Osteoblast (primary cell): Measurements from ENCODE around the gene SLC7A8. TPM values are rescaled to one million over a fixed set of nuclear protein-coding genes. Genes with fewer than 3 reads are reported as not detected.

Experiments used
- DNase-seq: peaks from one replicate; pipeline ENCODE4 v3.0.0; 2011; ENCODE audit warnings: low spot score, mixed read lengths; ENCODE audit not compliant: insufficient read length; ENCODE audit errors: missing footprints
- H2AFZ ChIP-seq: 2 replicates; pipeline ENCODE4 v1.6.0; 2011; ENCODE audit warnings: mild to moderate bottlenecking, low read length
- H3K27ac ChIP-seq: 2 replicates; pipeline ENCODE4 v1.5.1; 2011; ENCODE audit warnings: mild to moderate bottlenecking, low read depth, low read length, moderate library complexity
- H3K27me3 ChIP-seq: 2 replicates; pipeline ENCODE4 v1.6.0; 2012; ENCODE audit warnings: mild to moderate bottlenecking, control low read depth, inconsistent platforms, low read length, moderate library complexity; ENCODE audit not compliant: insufficient read depth
- H3K36me3 ChIP-seq: 2 replicates; pipeline ENCODE4 v1.5.1; 2011; ENCODE audit warnings: mild to moderate bottlenecking, low read length, control low read depth, moderate library complexity; ENCODE audit not compliant: insufficient read depth
- H3K4me1 ChIP-seq: 2 replicates; pipeline ENCODE4 v1.5.1; 2011; ENCODE audit warnings: mild to moderate bottlenecking, low read length, control low read depth, moderate library complexity; ENCODE audit not compliant: insufficient read depth
- H3K4me2 ChIP-seq: 2 replicates; pipeline ENCODE4 v1.6.0; 2011; ENCODE audit warnings: mild to moderate bottlenecking, low read length; ENCODE audit not compliant: insufficient read depth
- H3K4me3 ChIP-seq: fragments of 200-600 bp; sonication (generic); 3 replicates; pipeline ENCODE4 v1.5.1; 2012; ENCODE audit warnings: mild to moderate bottlenecking, low read length, inconsistent platforms; ENCODE audit not compliant: insufficient read depth
- H3K79me2 ChIP-seq: 2 replicates; pipeline ENCODE4 v1.6.0; 2012; ENCODE audit warnings: mild to moderate bottlenecking, low read length, control low read depth, inconsistent platforms; ENCODE audit not compliant: insufficient read depth
- H3K9me3 ChIP-seq: 2 replicates; pipeline ENCODE4 v1.5.1; 2011; ENCODE audit warnings: low read depth, low read length, control low read depth
- H4K20me1 ChIP-seq: 2 replicates; pipeline ENCODE4 v1.6.0; 2012; ENCODE audit warnings: mild to moderate bottlenecking, low read length, control low read depth; ENCODE audit not compliant: insufficient read depth
- total RNA-seq: library from RNA; depleted of rRNA; stranded (reverse); fragments of >200 nt; gene quantifications from 2 replicates; pipeline ENCODE4 v1.2.3, GENCODE V29; 2012
- TF ChIP-seq, protein P1 (sequence below): IDR thresholded peaks from 2 replicates; pipeline ENCODE4 v1.5.1; 2011; ENCODE audit warnings: mild to moderate bottlenecking, low read depth, low read length, moderate library complexity; ENCODE audit errors: extremely low read depth

Gene SLC7A8
- total RNA-seq, 1 donor, result 4.3 TPM

DNA sequence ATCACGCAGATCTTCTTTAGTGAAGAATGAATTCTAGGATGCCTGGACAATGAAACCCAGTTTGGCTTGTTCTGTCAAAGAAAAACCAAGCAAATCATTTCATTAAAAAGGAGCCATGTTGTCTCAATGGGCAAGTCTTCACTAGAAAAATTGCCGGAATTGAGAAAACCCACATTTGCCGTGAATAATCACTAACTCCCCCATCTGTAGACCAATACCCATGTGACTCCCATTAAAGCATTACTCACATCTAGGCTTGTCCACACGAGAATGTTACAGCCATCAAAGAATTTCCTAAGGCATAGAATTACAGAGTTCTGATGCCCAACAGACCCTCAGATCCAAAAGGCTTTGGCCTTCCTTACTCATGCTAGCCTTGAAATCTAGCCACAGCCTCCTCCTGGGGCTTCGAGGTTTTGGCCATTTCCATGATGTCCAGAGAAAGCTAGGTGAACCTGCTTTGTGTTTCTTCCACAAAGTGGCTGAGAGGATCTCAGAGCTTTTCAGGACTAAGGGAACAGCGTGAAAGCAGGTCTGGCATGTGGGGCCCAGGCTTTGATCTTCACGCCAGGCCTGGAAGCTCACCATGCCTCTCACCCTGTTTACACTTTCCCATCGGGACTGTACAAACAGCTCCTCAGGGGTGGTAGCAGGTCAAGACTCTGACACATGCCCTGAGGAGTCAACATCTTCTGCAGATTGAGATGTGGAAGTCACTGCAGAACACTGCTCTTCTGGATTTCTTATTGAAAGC lies 12.1 kb downstream of the SLC7A8 start:
- Histone ChIP-seq H3K9me3 (no peaks in the 10 kb centered on the region), H3K4me1 (peaks cover 39% of the 10 kb centered on the region), H3K27ac (peak overlapping the region; percentile 77), H2AFZ (peak overlapping the region; percentile 78), H3K4me3 (no peak overlapping the region), H3K36me3 (no peaks in the 10 kb centered on the region), H3K79me2 (no peaks in the 10 kb centered on the region), H4K20me1 (no peaks in the 10 kb centered on the region), H3K27me3 (no peaks in the 10 kb centered on the region), H3K4me2 (peak overlapping the region; percentile 34)
- peak; percentile 88 for DNase-seq
- TF ChIP-seq, protein P1, sequence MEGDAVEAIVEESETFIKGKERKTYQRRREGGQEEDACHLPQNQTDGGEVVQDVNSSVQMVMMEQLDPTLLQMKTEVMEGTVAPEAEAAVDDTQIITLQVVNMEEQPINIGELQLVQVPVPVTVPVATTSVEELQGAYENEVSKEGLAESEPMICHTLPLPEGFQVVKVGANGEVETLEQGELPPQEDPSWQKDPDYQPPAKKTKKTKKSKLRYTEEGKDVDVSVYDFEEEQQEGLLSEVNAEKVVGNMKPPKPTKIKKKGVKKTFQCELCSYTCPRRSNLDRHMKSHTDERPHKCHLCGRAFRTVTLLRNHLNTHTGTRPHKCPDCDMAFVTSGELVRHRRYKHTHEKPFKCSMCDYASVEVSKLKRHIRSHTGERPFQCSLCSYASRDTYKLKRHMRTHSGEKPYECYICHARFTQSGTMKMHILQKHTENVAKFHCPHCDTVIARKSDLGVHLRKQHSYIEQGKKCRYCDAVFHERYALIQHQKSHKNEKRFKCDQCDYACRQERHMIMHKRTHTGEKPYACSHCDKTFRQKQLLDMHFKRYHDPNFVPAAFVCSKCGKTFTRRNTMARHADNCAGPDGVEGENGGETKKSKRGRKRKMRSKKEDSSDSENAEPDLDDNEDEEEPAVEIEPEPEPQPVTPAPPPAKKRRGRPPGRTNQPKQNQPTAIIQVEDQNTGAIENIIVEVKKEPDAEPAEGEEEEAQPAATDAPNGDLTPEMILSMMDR, result no peak

DNA sequence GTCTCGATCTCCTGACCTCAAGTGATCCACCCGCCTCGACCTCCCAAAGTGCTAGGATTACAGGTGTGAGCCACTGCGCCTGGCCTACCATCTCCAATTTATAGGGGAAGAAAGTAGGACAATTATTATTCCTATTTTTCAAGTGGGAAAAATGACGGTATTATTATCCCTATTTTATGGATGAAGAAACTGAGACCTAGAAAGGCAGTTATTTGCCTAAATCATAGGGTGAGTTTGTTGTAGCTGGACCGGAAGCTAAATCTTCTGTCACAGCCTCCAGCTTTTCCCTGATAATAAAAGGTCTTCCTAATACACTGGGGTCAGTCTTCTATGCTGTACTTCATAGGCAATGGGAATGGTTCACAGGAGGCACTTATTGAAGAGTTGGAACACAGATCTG lies 13.8 kb downstream of the SLC7A8 start:
- H3K4me1 ChIP-seq, result peaks cover 38% of the 10 kb centered on the region

DNA sequence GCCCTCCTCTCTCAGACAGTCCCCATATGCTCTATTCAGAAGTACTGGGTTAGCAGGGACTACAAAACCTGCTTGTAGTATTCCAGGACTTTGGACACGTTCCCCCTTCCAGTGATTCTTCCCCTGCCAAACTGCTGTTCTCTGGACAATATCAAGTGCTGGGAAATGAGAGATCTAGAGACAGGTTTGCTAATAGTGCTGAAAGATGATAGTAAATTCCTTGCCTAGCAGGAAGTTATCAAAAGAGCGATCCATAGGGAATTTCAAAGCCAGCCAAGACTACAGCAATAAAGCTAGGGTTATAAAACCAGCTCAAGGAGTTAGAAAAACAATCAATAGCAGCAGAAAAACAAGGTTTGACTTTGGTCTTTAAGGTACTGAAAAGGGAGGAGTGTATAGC lies 15.2 kb downstream of the SLC7A8 start:
- no peak overlapping the region for H3K4me2 ChIP-seq
- peaks cover 27% of the 10 kb centered on the region for H3K4me1 ChIP-seq
- no peak overlapping the region for H2AFZ ChIP-seq
- no peak overlapping the region for H3K4me3 ChIP-seq
- no peaks in the 10 kb centered on the region for H3K27me3 ChIP-seq
- H3K36me3 ChIP-seq, result no peaks in the 10 kb centered on the region
- H3K79me2 ChIP-seq, result no peaks in the 10 kb centered on the region
- no peak for DNase-seq
- no peak overlapping the region for H3K27ac ChIP-seq
- H4K20me1 ChIP-seq, result no peaks in the 10 kb centered on the region
- no peaks in the 10 kb centered on the region for H3K9me3 ChIP-seq
- TF ChIP-seq, protein P1, result no peak

More for the DNA sequence above, 13.8 kb downstream of the SLC7A8 start:
- no peak overlapping the region for H3K4me3 ChIP-seq
- H3K27ac ChIP-seq, result no peak overlapping the region
- H3K4me2 ChIP-seq, result no peak overlapping the region
- no peak for DNase-seq
- H3K9me3 ChIP-seq, result no peaks in the 10 kb centered on the region
- no peaks in the 10 kb centered on the region for H3K36me3 ChIP-seq
- no peak overlapping the region for H2AFZ ChIP-seq
- TF ChIP-seq, protein P1, result no peak
- H4K20me1 ChIP-seq, result no peaks in the 10 kb centered on the region
- no peaks in the 10 kb centered on the region for H3K79me2 ChIP-seq
- H3K27me3 ChIP-seq, result no peaks in the 10 kb centered on the region

DNA sequence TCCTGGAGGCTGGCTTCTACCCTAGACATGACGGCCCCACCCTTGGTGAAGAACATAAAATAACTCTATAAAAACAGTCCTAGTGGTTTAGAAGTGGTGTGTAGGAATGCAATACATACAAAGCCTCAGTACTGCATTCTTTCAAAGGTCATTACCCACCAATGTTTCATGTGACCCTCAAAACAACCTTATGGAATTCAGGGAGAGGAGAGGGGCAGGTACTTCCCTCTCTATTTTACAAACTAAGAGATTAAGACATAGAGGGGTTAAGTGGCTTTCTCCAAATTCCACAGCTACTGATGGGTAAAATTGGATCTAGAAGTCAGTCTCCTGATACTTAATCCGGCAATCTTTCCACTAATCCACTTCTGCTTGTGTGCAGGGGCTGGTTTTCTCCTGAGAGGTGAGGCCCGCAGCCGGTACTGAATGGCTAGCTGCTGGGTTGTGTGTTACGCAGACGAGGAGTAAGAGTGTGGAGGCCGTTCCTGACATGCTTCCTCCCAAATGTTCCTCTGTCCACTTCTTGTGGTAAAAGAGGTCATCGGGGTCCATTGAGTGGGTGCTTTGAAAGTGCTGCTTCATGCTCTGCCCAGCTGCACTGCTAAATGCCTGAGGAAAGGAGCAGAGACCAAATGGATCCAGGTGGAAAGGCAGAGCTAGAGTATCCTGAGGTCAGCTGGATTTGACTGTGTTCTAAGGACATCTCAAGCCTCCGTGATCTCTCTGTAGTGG lies 16.2 kb downstream of the SLC7A8 start:
- Histone ChIP-seq H3K27me3 (no peaks in the 10 kb centered on the region), H3K9me3 (no peaks in the 10 kb centered on the region), H3K4me1 (peaks cover 27% of the 10 kb centered on the region), H3K79me2 (no peaks in the 10 kb centered on the region), H3K27ac (no peak overlapping the region), H4K20me1 (no peaks in the 10 kb centered on the region), H2AFZ (no peak overlapping the region), H3K4me3 (no peak overlapping the region), H3K4me2 (no peak overlapping the region), H3K36me3 (no peaks in the 10 kb centered on the region)
- no peak for DNase-seq
- TF ChIP-seq, protein P1, result no peak
